K562 (cell line): ENCODE measurements around the gene CFDP1. TPM values are rescaled to one million over a fixed set of nuclear protein-coding genes. Genes with fewer than 3 reads are reported as not detected.

ENCODE experiments used
- CCAR2 ChIP-seq: fragments of 200-400 bp; formaldehyde crosslinking; IDR thresholded peaks from 2 replicates; pipeline ENCODE4 v1.6.1; 2017; ENCODE audit warnings: mild to moderate bottlenecking, low read depth, low read length
- CREM ChIP-seq: IDR thresholded peaks from 2 replicates; pipeline ENCODE4 v1.6.1; 2014; ENCODE audit warnings: antibody characterized with exemption, low read depth
- CSDE1 ChIP-seq, 2 experiments: fragments of 450-650 bp; IDR thresholded peaks; 2 replicates each; pipeline ENCODE4 v1.6.1; 2016; ENCODE audit warnings: mild to moderate bottlenecking in 1 of 2
- CXXC5 ChIP-seq: fragments of 250-450 bp; sonication (Bioruptor Pico); IDR thresholded peaks from 2 replicates; pipeline ENCODE4 v1.8.0; 2022; ENCODE audit warnings: inconsistent platforms, mild to moderate bottlenecking, moderate library complexity
- FUS ChIP-seq: fragments of 200-400 bp; formaldehyde crosslinking; optimal IDR thresholded peaks from 2 replicates; pipeline ENCODE3; 2017; ENCODE audit warnings: low read depth, low read length
- HINFP ChIP-seq: fragments of 450-650 bp; conservative IDR thresholded peaks from 2 replicates; pipeline ENCODE4 v1.6.1; 2016; ENCODE audit warnings: missing genetic modification characterization, low read depth, mild to moderate bottlenecking, control low read depth, missing compliant biosample characterization
- NBN ChIP-seq: fragments of 450-650 bp; IDR thresholded peaks from 2 replicates; pipeline ENCODE4 v1.6.1; 2016; ENCODE audit warnings: low read depth, mild to moderate bottlenecking
- NONO ChIP-seq, 2 experiments: fragments of 200-400 bp in 1 of 2; fragments of 450-650 bp in 1 of 2; formaldehyde crosslinking in 1 of 2; IDR thresholded peaks; 2 replicates each; pipeline ENCODE4 v1.6.1; 2017; ENCODE audit warnings: low read depth in 2 of 2, mild to moderate bottlenecking in 2 of 2, moderate library complexity in 2 of 2, low read length in 1 of 2
- NRF1 ChIP-seq, 2 experiments: fragments of 450-650 bp; IDR thresholded peaks in 1 of 2; conservative IDR thresholded peaks in 1 of 2; 2 replicates each; pipeline ENCODE4 v1.6.1; 2014; ENCODE audit warnings: mild to moderate bottlenecking in 2 of 2
- PHB2 ChIP-seq: fragments of 450-650 bp; IDR thresholded peaks from 2 replicates; pipeline ENCODE4 v1.6.1; 2017; ENCODE audit warnings: low read depth
- PHF20 ChIP-seq: fragments of 450-650 bp; IDR thresholded peaks from 2 replicates; pipeline ENCODE4 v1.6.1; 2018; ENCODE audit not compliant: partially characterized antibody
- STAT5B ChIP-seq: fragments of 250-450 bp; sonication (Bioruptor Pico); IDR thresholded peaks from 2 replicates; pipeline ENCODE4 v1.8.0; 2021; ENCODE audit warnings: mild to moderate bottlenecking, inconsistent platforms
- ZNF175 ChIP-seq: fragments of 200-800 bp; sonication (Bioruptor generic); IDR thresholded peaks from 2 replicates; pipeline ENCODE4 v1.6.1; 2016; ENCODE audit warnings: low read depth, mild to moderate bottlenecking, missing genetic modification characterization, missing compliant biosample characterization
- ZNF324 ChIP-seq: fragments of 250-450 bp; sonication (Bioruptor Pico); IDR thresholded peaks from 2 replicates; pipeline ENCODE4 v1.4.0; 2020; ENCODE audit warnings: mild to moderate bottlenecking
- polyA plus RNA-seq, 8 experiments: library from polyadenylated mRNA; depleted of rRNA in 4 of 8; stranded (reverse) in 5 of 8; unstranded in 3 of 8; fragments of >200 nt; fragmentation: Nextera tagmentation in 2 of 8; fragmentation: Illumina TruSeq in 1 of 8; extraction: Ambion mirVana in 2 of 8; extraction: Trizol in 1 of 8; gene quantifications; 2 replicates each; pipeline versions ENCODE4 v1.2.1 to v1.2.3, GENCODE V29; 2011 to 2014; ENCODE audit warnings: inconsistent platforms in 1 of 8, missing spikeins in 1 of 8
- total RNA-seq, 7 experiments: library from RNA; depleted of rRNA in 6 of 7; stranded (reverse); fragments of >200 nt in 6 of 7; fragmentation: Illumina TruSeq in 2 of 7; extraction: Trizol in 2 of 7; gene quantifications; 2 replicates each; pipeline versions ENCODE4 v1.2.1 to v1.2.3, GENCODE V29; 2011 to 2021; ENCODE audit warnings: low replicate concordance in 1 of 7
- TF ChIP-seq, protein P1 (sequence below), 2 experiments: IDR thresholded peaks; 2 replicates each; pipeline ENCODE4 v1.6.1; 2011; ENCODE audit warnings: borderline replicate concordance in 1 of 2, control low read depth in 1 of 2, low read depth in 1 of 2, low read length in 1 of 2, mild to moderate bottlenecking in 1 of 2, mixed read lengths in 1 of 2, moderate library complexity in 1 of 2; ENCODE audit not compliant: insufficient read depth in 1 of 2, insufficient read length in 1 of 2, poor library complexity in 1 of 2, severe bottlenecking in 1 of 2; ENCODE audit errors: extremely low read depth in 1 of 2
- TF ChIP-seq, protein P2 (sequence below): fragments of 200-400 bp; formaldehyde crosslinking; IDR thresholded peaks from 2 replicates; pipeline ENCODE4 v1.6.1; 2017; ENCODE audit warnings: mild to moderate bottlenecking, low read depth, low read length, moderate library complexity
- TF ChIP-seq, protein P3 (sequence below): sonication (generic); formaldehyde crosslinking; IDR thresholded peaks from 2 replicates; pipeline ENCODE4 v1.8.0; 2023; ENCODE audit warnings: missing genetic modification reagents, mild to moderate bottlenecking, borderline replicate concordance

Gene CFDP1
- total and polyA plus RNA-seq, 9 of the 15 experiments (the other 6 are each of a cell fraction or from before 2014, with no cell fraction given): 31.5 to 78.4 (median 61.7) TPM

- TF ChIP-seq, protein P1, sequence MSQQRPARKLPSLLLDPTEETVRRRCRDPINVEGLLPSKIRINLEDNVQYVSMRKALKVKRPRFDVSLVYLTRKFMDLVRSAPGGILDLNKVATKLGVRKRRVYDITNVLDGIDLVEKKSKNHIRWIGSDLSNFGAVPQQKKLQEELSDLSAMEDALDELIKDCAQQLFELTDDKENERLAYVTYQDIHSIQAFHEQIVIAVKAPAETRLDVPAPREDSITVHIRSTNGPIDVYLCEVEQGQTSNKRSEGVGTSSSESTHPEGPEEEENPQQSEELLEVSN (IDR thresholded peaks at IDR 0.05; ENCODE audit: borderline replicate concordance in 1 of 2, extremely low read depth in 1 of 2, insufficient read depth in 1 of 2, insufficient read length in 1 of 2, low read depth in 1 of 2, low read length in 1 of 2, poor library complexity in 1 of 2, severe bottlenecking in 1 of 2): peak in 1 of 2 experiments; percentile 28
- TF ChIP-seq CREM: peak; percentile 30
- no peak for TF ChIP-seq ZNF175 (CRISPR knock-in tag)
- TF ChIP-seq NRF1 (conservative IDR thresholded peaks at IDR 0.05 in 1 of 2, IDR thresholded peaks at IDR 0.05 in 1 of 2): peak; percentile 94 to 95
- TF ChIP-seq, protein P2, sequence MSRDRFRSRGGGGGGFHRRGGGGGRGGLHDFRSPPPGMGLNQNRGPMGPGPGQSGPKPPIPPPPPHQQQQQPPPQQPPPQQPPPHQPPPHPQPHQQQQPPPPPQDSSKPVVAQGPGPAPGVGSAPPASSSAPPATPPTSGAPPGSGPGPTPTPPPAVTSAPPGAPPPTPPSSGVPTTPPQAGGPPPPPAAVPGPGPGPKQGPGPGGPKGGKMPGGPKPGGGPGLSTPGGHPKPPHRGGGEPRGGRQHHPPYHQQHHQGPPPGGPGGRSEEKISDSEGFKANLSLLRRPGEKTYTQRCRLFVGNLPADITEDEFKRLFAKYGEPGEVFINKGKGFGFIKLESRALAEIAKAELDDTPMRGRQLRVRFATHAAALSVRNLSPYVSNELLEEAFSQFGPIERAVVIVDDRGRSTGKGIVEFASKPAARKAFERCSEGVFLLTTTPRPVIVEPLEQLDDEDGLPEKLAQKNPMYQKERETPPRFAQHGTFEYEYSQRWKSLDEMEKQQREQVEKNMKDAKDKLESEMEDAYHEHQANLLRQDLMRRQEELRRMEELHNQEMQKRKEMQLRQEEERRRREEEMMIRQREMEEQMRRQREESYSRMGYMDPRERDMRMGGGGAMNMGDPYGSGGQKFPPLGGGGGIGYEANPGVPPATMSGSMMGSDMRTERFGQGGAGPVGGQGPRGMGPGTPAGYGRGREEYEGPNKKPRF: no peak
- TF ChIP-seq ZNF324: no peak
- TF ChIP-seq NONO (IDR thresholded peaks at IDR 0.05; ENCODE audit: low read depth in 2 of 2, low read length in 1 of 2): no peak
- no peak for TF ChIP-seq FUS
- no peak for TF ChIP-seq CCAR2
- no peak for TF ChIP-seq PHB2
- no peak for TF ChIP-seq NBN
- TF ChIP-seq, protein P3, sequence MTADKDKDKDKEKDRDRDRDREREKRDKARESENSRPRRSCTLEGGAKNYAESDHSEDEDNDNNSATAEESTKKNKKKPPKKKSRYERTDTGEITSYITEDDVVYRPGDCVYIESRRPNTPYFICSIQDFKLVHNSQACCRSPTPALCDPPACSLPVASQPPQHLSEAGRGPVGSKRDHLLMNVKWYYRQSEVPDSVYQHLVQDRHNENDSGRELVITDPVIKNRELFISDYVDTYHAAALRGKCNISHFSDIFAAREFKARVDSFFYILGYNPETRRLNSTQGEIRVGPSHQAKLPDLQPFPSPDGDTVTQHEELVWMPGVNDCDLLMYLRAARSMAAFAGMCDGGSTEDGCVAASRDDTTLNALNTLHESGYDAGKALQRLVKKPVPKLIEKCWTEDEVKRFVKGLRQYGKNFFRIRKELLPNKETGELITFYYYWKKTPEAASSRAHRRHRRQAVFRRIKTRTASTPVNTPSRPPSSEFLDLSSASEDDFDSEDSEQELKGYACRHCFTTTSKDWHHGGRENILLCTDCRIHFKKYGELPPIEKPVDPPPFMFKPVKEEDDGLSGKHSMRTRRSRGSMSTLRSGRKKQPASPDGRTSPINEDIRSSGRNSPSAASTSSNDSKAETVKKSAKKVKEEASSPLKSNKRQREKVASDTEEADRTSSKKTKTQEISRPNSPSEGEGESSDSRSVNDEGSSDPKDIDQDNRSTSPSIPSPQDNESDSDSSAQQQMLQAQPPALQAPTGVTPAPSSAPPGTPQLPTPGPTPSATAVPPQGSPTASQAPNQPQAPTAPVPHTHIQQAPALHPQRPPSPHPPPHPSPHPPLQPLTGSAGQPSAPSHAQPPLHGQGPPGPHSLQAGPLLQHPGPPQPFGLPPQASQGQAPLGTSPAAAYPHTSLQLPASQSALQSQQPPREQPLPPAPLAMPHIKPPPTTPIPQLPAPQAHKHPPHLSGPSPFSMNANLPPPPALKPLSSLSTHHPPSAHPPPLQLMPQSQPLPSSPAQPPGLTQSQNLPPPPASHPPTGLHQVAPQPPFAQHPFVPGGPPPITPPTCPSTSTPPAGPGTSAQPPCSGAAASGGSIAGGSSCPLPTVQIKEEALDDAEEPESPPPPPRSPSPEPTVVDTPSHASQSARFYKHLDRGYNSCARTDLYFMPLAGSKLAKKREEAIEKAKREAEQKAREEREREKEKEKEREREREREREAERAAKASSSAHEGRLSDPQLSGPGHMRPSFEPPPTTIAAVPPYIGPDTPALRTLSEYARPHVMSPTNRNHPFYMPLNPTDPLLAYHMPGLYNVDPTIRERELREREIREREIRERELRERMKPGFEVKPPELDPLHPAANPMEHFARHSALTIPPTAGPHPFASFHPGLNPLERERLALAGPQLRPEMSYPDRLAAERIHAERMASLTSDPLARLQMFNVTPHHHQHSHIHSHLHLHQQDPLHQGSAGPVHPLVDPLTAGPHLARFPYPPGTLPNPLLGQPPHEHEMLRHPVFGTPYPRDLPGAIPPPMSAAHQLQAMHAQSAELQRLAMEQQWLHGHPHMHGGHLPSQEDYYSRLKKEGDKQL (CRISPR knock-in tag): no peak
- TF ChIP-seq PHF20: peak; percentile 89
- TF ChIP-seq CSDE1 (IDR thresholded peaks at IDR 0.05): no peak
- no peak for TF ChIP-seq STAT5B (CRISPR knock-in tag)
- TF ChIP-seq CXXC5 (CRISPR knock-in tag): peak; percentile 88
- TF ChIP-seq HINFP: no peak
Observed at GRCh38 chr16:75265911-75266701, 167.2 kb downstream of the CFDP1 start (continued).
